DND-41 (cell line): ENCODE measurements around the gene TGFB1.

Experiments
- EZH2 ChIP-seq: IDR thresholded peaks from 3 replicates; pipeline ENCODE4 v1.6.1; 2012; ENCODE audit warnings: borderline replicate concordance, low read depth, mild to moderate bottlenecking, moderate library complexity, low read length, inconsistent platforms; ENCODE audit not compliant: severe bottlenecking
- TF ChIP-seq, protein P1 (sequence below): IDR thresholded peaks from 2 replicates; pipeline ENCODE4 v1.5.1; 2012; ENCODE audit warnings: borderline replicate concordance, low read length, moderate library complexity, mild to moderate bottlenecking; ENCODE audit not compliant: poor library complexity, severe bottlenecking; ENCODE audit errors: extremely low read depth

DNA sequence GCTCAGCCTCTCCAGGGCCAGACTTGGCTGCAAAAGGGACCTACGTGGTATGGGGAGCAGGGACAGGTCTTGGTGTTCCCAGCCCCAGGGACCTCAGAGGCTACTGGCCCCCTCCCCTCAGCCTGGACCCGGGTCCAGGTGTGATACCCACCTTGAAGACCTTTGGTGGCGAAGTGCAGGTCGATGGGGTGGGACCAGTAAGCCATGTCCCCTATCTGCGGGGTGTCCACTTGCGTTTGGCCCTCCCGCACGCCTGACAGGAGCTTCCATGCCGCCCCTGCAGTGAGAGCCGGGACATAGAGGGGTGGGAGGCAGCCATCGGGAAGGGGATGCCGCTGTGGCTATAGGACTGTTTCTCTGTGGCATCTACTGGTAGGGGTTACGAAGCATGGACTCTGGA lies 4.0 kb upstream of the TGFB1 start:
- TF ChIP-seq, protein P1, sequence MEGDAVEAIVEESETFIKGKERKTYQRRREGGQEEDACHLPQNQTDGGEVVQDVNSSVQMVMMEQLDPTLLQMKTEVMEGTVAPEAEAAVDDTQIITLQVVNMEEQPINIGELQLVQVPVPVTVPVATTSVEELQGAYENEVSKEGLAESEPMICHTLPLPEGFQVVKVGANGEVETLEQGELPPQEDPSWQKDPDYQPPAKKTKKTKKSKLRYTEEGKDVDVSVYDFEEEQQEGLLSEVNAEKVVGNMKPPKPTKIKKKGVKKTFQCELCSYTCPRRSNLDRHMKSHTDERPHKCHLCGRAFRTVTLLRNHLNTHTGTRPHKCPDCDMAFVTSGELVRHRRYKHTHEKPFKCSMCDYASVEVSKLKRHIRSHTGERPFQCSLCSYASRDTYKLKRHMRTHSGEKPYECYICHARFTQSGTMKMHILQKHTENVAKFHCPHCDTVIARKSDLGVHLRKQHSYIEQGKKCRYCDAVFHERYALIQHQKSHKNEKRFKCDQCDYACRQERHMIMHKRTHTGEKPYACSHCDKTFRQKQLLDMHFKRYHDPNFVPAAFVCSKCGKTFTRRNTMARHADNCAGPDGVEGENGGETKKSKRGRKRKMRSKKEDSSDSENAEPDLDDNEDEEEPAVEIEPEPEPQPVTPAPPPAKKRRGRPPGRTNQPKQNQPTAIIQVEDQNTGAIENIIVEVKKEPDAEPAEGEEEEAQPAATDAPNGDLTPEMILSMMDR, result no peak
- no peak for TF ChIP-seq EZH2
